ENCODE results near the gene DCUN1D4.
"Not testable (repeated sequence)": the region's sequence is repeated elsewhere in the genome, so short reads cannot be mapped to it uniquely, and the experiment has no call there.

DCUN1D4 gene

DNA sequence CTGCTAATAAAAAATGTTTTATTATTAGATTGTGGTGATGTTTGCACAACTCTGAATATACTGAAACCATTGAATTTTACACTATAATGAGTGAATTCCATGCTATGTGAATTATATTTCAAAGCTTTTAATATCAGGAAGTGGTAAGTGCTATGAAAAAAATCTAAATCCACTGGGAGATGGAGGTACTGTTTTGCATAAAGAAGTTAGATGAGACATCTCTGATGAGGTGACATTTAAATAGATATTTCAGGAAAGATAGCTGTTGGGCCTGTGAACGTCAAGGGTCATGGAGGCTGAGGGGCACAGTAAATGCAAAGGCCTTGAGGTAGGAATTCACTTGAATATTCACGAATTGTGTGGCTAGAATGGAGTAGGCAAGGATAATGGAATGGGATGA, 12.3 kb downstream of the DCUN1D4 start:
- DNase-seq (ENCODE audit: low read depth): no peak

DNA sequence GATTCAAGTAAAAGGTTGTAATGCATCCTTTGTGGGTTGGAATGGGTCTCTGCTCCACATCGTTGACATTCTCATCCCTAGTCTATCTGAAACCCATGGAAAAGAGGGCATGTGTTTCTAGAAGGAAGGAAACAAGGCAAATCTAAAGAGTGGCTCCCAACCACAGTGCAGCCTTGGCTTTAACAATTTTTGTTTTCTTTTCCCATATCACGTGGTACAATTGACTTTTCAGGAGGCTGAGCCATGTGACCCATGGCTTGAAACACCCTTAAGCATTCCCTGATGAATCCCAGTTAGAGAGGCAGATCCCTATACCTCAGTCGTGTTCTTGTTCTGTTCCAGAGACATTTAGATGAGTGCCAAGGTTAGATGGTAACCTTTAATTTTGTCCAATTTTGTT, 12.8 kb downstream of the DCUN1D4 start:
- DNase-seq (ENCODE audit: low read depth): no peak

DNA sequence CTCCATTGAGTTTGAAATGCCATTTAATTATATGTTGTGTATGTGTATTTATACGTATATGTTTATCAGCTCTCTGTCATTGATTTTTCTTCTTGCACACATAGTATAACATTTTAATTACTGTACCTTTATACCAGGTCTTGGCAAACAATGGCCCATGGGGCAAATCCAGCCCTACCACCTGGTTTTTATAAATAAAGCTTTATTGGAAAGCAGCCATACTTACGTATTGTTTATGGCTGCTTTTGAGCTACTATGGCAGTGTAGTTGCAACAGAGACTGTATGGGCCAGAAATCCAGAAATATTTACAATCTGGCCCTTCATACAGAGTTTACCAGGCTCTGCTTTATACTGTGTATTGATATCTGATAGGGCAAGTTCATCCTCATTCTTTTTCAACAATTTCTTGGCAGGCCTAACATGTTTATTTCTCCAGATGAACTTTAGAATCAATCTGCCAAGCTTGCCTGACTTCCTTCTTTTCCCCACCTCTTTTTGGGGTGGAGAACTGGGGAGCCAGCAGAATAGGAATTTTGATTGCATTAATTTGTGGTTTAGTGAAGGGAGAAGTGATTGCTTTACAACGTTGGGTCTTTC, 15.8 kb downstream of the DCUN1D4 start:
- no peak for DNase-seq (ENCODE audit: low read depth)

DNA sequence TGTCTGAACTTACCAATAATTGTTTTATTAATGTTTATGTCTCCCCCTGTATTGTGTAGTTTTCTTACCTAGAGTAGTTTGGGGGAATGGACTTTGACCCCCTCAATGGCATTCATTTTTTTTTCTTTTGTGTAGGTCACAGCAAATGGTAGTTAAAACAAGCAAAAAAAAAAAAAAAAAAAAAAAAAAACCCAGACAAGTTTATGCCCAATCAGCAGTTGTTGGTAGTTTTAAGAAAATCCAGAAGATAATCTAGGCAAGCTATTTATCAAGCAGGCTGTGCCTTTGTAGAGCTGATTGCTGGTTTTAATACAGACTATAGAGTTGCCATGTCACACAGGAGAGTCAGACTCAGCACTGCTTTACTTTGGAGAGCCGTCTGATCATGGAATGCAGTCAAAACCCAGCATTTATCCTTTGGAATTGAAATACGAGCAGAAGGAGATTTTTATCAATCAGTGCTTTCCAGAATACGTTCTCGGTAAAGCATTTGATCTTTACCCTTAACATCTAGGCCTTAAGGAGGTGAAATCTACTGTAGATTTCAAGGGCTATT, 16.6 kb downstream of the DCUN1D4 start:
- DNase-seq (ENCODE audit: low read depth): no peak

DNA sequence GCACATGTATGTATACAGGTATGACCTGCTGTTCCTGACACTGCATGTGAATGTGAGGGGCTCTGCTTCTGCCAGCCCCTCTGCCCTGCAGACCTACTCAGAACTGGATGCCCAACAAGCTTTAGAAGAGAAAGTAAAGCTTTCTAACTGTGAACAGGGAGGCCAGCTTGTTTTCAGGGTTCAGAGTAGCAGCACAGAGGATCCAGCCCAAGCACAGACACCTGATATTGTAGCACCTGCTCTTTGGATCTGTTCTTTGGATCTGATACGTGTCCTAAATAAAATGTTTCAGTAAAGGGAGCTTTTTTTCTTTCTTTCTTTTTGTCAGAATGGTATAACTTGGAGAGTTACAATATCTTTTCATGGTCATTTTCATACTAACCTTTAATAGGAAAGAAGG, 19.2 kb downstream of the DCUN1D4 start:
- no peak for DNase-seq (ENCODE audit: low read depth)

DNA sequence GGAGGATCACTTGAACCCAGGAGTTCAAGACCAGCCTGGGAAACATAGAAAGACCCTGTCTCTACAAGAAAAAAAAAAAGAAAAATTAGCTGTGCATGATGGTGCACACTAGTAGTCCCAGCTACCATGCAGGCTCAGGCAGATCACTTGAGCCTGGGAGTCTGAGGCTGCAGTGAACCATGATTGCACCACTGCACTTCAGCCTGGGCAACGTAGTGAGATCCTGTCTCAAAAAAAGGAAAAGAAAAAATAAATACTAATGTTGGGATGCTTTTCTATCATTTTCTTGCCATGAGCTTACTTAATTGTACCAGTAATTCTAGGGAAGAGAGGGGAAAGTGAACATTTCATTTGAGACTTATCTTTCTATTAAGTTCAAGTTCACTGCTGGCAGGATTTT, 19.8 kb downstream of the DCUN1D4 start:
- DNase-seq (ENCODE audit: low read depth): no peak

DNA sequence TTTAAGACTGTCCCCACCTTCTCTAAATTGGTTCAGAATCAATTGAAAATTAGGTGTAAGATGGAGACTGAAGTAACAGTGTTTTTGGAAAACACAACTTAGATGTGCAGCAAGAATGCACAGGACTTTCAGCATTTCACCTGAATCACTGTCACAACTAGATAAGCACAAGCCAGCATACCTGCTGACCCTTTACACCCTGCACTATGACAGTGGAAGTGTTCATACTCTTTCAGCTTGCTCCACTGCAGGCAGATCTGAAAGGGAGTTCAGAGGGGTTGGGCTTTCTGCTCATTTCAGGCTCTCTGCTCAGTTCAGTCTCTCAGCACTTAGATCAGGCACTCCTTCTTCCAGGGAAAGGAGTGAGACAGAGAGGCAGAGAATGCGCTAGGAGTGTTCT, 22.8 kb downstream of the DCUN1D4 start:
- no peak for DNase-seq (ENCODE audit: low read depth)

DNA sequence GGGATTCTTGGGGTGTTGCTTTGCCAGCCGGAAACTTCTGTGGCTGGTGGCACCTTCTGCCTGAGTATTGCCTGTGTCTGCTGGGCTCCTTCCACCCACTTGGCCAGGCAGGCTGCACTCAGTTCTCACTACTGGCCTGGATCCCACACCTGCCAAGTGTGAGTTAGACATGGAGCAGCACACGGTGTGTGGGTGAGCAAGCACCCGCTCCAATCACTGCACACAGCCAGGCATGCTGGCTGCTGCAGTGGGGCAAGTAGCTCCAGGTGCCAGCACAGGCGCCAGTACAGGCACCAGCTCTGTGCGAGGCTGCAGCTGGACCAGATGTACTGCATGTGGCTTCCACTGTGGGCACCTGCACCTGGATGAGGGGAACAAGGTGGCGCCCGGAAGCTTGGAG, 23.9 kb downstream of the DCUN1D4 start:
- DNase-seq (ENCODE audit: low read depth): no peak

DNA sequence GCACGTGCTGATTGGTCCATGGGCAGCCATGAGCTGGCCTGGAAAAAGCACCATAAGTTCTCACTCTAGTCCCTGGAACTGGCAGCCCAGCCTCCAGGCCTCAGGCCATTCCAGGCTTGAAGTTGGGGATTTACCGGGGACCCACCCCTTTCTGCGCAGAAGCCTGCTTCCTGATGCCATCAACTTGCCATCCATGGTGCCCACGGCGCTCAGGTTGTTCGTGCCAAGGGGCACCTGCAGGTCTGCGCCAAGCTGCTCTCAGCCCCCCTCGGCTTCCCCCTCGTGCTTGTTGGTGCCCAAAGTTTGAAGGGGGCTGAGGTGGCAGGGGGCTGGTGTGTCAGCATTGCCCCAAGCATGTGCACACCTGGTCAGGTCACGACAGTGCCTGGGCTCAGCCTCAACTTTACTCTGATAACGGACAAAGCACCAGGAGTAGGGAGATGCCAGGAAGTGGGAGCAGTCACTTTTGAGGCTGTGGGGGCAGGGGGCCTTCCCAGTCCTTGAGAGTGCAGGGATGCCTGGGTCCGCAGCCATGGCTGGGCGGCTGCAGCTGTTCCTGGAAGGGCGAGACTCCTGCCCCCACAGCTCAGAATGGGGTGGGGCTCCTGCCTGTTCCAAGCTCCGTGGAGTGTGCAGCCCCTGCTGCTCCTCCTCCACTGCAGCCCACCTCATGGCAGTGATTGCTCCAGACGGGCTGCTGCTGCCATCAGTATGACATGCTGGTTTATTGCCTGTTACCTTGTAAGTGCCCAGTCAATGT, 24.9 kb downstream of the DCUN1D4 start:
- no peak for DNase-seq (ENCODE audit: low read depth)

DNA sequence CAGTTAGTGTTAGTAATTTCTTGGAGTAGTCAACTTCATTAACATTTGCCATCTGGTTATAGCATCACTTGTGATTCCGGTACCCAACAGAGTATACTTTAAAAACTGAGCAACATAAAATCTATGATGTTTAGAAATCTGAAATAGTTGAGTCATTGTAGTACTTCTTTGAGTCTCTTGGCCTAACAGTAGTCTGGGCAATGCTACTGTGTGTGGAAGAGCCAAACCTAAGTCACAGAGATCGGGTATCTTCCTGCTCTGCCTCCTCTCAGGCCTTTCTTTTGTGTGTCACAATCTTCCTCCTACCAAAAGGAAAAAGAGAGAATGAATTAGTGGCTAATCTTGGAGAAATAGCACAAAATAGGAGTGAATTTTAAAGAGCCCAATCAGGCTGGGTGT, 25.5 kb downstream of the DCUN1D4 start:
- no peak for DNase-seq (ENCODE audit: low read depth)

DNA sequence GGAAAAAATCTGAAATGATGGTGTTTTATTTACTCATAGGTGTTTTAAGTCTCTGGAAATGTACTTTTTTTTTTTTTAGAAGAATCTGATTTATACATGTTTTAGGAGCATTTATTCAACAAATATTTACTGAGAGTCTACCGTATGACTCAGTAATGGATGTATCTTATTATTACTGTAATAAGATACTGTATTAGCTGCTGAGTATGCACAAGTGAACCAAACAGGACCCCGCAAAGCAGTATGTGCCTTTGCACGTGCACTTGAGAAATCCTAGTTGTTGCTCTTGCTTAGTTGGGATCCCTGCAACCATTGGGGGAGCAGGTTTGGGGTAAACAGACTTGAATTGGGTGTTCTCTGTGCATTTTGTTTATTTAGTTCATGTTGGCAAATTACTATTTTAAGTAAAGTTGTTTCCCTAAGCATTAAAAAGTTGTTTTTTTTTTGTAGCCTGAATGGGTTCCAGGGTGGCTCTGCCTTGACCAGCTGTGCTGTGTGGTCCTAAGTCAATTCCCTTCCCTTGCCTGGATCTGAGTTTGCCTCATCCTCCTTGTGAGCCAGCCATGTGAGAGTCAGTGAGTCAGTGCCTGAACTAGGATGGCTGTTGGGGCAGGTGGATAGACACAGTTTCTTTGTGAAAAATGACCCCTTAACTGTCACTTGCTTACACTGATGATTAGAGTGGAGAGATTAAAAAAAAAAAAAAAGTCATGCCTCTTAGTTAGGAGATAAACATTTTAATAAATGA, 27.7 kb downstream of the DCUN1D4 start:
- no peak for DNase-seq (ENCODE audit: low read depth)

DNA sequence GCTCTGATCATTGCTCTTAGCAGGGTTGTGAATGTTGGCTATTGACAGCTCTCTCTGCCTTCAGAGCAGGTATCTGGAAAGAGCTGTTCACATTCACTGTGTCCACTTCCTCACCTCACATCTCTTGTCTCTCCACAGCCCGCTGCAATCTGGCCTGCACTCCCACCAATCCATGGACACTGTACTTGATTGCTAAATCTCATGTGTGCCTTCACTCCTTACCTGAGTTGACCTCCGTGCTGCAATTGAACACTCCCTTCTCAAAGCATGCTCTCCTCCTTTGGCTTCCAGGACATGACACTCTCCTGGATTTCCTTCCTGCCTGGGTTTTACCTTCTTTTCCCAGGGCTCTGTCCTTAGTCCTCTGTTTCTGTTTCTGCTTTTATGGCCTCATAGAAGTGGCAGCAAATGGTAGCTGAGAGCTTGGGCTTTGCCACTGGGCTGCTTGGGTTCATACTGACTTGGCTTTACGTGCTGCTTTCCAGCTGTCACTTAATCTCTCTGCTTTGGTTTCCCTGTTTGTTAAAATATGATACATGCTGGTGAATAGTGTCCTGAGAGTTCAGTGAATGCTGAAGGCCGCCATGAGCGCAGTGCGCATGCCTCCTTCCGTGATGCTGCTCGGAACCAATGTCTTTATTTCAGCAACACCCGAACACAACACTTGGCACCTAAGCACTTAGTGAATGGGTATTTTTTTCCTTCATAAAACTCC, 29.5 kb downstream of the DCUN1D4 start:
- DNase-seq (ENCODE audit: low read depth): no peak

DNA sequence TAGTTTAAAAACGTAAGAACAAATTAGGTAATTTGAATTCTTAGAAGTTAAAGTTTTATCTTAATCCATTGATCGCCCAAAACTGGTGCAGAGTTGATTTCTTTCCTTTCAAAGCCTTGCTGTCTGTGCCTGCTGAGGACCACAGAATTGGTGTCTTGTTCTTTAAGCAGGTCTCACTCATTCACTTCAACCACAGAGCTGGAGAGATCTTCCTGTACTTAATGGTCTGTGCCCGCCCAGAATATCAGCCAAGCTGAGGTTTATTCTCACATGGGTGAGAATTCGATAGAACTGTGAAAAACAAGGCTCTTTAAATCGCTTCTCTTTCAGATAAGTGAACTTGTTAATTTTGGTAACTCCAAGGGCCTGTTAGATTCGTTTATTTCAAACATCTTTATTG, 31.6 kb downstream of the DCUN1D4 start:
- DNase-seq (ENCODE audit: low read depth): no peak

DNA sequence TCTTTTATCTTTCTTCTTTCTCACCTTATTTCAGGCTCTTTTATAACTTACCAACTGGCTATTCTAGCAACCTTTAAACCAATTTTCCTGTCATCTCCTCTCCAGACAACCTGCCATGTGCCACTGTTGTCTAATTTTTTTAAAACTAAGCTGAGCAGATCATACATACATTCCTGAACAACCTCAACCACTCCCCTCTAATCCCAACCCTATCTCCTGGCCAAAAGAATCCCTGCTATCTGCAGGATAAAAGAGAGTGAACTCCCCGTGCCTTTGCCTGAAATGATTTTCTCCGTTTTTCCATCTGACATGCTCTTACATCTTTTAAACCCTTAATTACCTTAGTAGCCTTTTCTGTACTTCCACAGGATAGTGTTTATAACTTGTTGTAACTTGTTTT, 35.5 kb downstream of the DCUN1D4 start:
- no peak for DNase-seq (ENCODE audit: low read depth)

DNA sequence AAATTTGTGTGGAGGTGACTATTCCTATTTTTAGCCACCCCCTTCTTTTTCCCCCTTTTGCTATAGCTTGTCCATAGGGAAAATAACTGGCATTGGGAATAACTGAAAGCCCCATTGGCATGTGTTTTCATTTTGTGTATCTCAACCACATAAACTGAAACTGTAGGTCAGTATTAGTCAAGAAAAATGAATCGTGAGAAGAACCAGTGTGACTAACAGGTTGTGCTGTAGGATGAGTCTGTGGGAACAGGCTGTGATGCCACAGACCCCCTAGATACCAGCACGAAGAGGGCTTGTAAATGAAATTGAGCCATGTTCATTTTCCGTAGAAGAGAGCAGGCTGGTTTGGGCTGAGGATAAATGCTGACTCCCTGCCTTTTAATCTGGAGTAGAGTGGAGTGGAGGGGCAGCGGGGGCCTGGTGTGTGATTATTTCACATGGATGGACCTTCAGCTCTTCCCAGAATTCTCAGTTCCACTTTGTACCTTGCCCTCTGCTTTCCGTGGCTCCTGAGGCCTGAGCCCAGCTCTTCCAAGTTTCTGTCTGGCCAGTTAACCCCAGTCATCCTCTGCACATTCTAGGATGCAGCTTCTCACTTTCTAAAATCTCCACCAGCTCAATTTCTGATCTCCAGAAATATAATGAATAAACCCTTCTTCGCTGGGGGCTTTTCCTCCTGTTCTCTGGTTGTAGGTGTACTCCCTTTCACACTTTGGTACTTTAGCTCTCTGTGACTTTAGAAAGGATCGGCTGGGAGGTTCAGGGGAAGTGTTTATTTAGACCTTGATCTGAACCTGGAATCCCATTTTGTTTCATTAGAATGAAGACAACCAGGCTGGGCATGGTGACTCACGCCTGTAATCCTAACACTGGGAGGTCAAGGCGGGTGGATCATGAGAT, 37.3 kb downstream of the DCUN1D4 start:
- DNase-seq (ENCODE audit: low read depth): no peak

DNA sequence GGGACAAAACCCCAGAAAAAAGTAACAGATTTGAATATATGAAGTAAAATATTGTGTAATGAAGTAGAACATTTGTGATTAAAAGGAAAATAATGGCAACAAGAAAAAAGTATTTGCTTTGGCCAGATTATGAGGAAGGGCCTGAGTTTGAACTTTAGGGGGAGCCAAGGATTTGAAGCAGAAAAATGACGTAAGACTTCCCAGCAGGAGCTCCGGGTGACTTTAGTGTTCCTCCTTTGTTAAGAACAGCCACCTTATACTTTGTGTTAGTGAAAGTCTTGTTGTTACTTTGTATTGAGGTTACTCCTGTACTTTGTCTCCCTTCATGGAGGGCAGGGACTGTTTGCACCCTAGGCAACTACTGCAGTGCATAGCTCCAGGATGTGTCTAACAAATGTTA, 41.1 kb downstream of the DCUN1D4 start:
- no peak for DNase-seq (ENCODE audit: low read depth)

DNA sequence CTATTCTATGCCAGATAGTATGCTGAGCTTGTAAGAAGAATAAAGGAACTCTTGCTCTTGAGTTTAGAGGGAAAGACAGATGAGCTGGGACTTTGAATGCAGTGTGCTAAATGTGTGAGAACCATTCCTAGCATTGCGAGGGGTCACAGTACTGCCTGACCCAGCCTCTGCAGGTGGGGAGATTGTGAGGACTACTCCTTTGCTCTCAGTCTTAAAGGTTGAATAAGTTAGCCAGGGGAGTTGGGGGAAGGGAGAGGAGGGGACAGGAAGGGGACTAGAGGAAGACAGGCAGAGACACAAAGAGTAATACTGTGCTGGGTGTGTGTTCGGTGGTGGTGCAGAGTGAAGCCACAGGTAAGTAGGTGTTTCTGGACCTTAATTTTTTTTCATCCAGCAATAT, 41.7 kb downstream of the DCUN1D4 start:
- DNase-seq (ENCODE audit: low read depth): no peak

DNA sequence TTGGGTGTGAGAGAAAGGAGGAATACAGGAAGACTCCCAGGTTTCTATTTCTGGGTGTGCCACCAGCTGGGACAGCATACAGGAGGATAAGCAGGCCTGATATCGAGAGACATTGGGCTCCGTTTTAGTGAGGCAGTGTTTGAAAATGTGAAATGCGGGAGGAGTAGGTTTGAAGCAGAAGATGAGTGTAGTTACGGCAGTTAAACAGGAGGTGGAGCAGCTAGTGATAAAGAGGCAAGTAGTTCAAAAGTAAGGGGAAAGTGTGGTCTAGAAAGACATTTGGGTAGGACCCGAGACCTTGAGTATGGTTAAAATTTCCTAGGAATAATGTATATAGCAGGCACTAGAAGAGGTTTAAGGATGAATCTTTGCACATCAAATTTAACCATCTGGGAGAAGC, 42.4 kb downstream of the DCUN1D4 start:
- DNase-seq (ENCODE audit: low read depth): no peak

DNA sequence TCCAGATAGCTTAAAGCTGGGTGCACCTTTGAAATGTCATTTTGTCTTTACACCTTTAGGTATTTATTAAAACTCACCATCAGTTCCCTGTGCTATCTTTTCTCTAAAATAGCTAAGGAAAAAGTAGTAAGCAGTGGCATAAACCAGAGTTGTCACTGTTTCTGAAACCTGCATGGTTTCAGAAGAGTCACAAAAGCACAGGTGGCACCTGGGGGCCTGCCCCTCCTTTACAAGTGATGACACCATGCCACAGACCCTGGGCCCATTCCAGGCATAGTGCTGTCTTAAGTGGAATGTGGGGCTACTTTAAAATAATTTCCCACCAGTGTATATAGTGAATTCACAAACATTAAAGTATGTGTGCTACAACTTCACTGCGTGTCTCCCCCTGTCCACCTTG, 47.8 kb downstream of the DCUN1D4 start:
- DNase-seq (ENCODE audit: low read depth): no peak

DNA sequence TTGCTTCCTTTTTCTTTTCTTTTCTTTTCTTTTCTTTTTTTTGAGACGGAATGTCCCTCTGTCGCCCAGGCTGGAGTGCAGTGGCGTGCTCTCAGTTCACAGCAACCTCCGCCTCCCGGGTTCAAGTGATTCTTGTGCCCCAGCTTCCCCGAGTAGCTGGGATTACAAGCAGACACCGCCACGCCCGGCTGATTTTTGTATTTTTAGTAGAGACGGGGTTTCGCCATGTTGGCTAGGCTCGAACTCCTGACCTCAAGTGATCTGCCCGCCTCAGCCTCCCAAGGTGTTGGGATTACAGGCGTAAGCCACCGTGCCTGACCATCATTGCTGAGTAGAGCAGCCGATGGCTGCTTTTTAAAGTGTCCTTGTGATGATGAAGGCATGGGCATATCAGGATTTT, 50.4 kb downstream of the DCUN1D4 start:
- DNase-seq (ENCODE audit: low read depth): not testable (repeated sequence)

DNA sequence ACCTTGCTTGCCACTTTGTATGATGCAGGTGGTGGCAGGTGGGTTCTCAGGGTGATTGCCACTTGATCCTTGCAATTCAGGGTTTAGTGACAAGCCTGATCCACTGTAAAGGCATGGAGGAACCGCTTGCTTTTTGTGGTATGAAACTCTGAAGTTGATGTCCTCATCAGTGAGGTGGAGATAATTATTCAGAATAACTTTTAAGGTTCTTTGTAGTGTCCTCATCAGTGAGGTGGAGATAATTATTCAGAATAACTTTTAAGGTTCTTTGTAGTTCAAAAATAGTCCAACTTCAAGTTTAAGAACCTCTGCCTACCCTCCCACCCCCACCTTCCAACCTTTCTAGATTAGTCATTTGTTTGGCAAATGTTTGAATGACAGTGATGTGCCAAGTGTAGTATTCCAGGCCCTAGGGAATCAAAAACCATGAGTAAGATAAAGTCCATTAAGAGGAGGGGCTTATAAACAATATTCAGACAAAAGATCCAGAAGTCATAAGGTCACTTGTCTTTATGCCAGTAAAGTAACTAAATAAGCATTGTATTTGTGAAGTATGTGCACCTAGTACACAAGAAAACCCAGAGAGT, 51.2 kb downstream of the DCUN1D4 start:
- DNase-seq (ENCODE audit: low read depth): no peak
